ENCODE measurements around the gene STRBP.

DNA sequence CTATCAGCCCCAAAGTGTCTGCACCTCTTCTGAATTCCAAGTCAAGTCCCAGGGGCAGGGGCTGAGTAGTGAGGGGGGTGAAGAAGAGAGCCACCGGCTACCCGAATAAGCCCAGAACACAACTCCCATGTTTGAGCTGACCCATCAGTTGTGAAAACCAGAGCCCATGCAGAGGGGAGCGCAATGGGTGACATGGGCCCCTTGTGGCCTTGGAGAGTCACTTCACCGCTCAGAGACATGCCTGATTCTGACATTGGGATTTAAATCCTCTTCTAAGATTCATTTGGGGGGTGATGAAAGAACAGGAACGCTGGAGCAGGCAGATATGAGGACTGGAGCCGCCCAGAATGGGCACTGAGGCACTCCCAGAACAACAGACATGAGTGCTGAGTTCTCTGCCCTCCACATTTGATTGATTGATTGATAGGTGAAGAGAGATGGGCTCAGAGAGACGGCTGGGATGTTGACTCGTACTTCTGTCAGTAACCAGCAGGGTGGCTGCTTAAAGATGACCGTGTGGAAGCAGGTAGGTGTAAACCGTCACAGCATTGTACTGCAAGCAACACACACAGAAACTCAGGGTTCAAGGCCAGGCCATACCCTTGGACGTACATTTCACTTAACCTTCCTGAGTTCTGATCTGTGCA, 160.6 kb downstream of the STRBP start:
- TF ChIP-seq, protein P1, sequence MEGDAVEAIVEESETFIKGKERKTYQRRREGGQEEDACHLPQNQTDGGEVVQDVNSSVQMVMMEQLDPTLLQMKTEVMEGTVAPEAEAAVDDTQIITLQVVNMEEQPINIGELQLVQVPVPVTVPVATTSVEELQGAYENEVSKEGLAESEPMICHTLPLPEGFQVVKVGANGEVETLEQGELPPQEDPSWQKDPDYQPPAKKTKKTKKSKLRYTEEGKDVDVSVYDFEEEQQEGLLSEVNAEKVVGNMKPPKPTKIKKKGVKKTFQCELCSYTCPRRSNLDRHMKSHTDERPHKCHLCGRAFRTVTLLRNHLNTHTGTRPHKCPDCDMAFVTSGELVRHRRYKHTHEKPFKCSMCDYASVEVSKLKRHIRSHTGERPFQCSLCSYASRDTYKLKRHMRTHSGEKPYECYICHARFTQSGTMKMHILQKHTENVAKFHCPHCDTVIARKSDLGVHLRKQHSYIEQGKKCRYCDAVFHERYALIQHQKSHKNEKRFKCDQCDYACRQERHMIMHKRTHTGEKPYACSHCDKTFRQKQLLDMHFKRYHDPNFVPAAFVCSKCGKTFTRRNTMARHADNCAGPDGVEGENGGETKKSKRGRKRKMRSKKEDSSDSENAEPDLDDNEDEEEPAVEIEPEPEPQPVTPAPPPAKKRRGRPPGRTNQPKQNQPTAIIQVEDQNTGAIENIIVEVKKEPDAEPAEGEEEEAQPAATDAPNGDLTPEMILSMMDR (conservative IDR thresholded peaks at IDR 0.05): no peak
- no peak for TF ChIP-seq ZFX (IDR thresholded peaks at IDR 0.05)
